ENCODE data around the gene RDH5. TPM values are rescaled to one million over a fixed set of nuclear protein-coding genes. Genes with fewer than 3 reads are reported as not detected.

RDH5 gene
- polyA plus RNA-seq, 1 donor from 2014 or later = 3.4 TPM

- H2AFZ ChIP-seq (ENCODE audit: low read depth, low read length) = no peak overlapping the region
- H3K27me3 ChIP-seq (ENCODE audit: insufficient read depth, low read depth, low read length) = no peaks in the 10 kb centered on the region
- H3K36me3 ChIP-seq (ENCODE audit: insufficient read depth, low read length) = no peaks in the 10 kb centered on the region
- no peak overlapping the region for H3K27ac ChIP-seq (ENCODE audit: low read length)
- H3K4me3 ChIP-seq (ENCODE audit: low read length) = no peak overlapping the region
- no peak overlapping the region for H3K9ac ChIP-seq (ENCODE audit: low read length)
- H3K4me2 ChIP-seq (ENCODE audit: low read length) = no peak overlapping the region
- H3K9me2 ChIP-seq (ENCODE audit: insufficient read depth, low read length) = no peaks in the 10 kb centered on the region
- H3K9me3 ChIP-seq (ENCODE audit: low read length) = no peaks in the 10 kb centered on the region
- H3F3A ChIP-seq (ENCODE audit: insufficient read depth, low read length, poor library complexity, severe bottlenecking) = no peaks in the 10 kb centered on the region
- H3K79me2 ChIP-seq (replicated peaks; ENCODE audit: insufficient read depth, low read length) = no peaks in the 10 kb centered on the region
- H4K20me1 ChIP-seq (ENCODE audit: insufficient read depth) = no peaks in the 10 kb centered on the region
- TF ChIP-seq CTCF (IDR thresholded peaks at IDR 0.05; ENCODE audit: poor library complexity, severe bottlenecking) (no peak), RAD21 (conservative IDR thresholded peaks at IDR 0.05) (no peak), POLR2AphosphoS5 (IDR thresholded peaks at IDR 0.05) (no peak), EZH2 (IDR thresholded peaks at IDR 0.05; ENCODE audit: borderline replicate concordance, insufficient read depth, low read length, poor library complexity, severe bottlenecking) (no peak), MXI1 (conservative IDR thresholded peaks at IDR 0.05; ENCODE audit: poor library complexity, severe bottlenecking) (no peak), TAF1 (IDR thresholded peaks at IDR 0.05; ENCODE audit: low read depth) (no peak), EP300 (conservative IDR thresholded peaks at IDR 0.05; ENCODE audit: poor library complexity, severe bottlenecking) (no peak), REST (IDR thresholded peaks at IDR 0.05; ENCODE audit: borderline replicate concordance) (no peak), SMC3 (conservative IDR thresholded peaks at IDR 0.05; ENCODE audit: poor library complexity) (no peak)
These were observed 38.0 kb upstream of the RDH5 start for GRCh38 chr12:55682087-55682796.

GRCh38 chr12:55683676-55684075, 36.5 kb upstream of the RDH5 start:
- H2AFZ ChIP-seq (ENCODE audit: low read depth, low read length) = no peak overlapping the region
- H3K79me2 ChIP-seq (replicated peaks; ENCODE audit: insufficient read depth, low read length) = no peaks in the 10 kb centered on the region
- no peaks in the 10 kb centered on the region for H3K27me3 ChIP-seq (ENCODE audit: insufficient read depth, low read depth, low read length)
- no peak overlapping the region for H3K27ac ChIP-seq (ENCODE audit: low read length)
- no peaks in the 10 kb centered on the region for H3K9me2 ChIP-seq (ENCODE audit: insufficient read depth, low read length)
- no peak overlapping the region for H3K4me2 ChIP-seq (ENCODE audit: low read length)
- no peak for TF ChIP-seq MXI1 (conservative IDR thresholded peaks at IDR 0.05; ENCODE audit: poor library complexity, severe bottlenecking)
- no peak for TF ChIP-seq EP300 (conservative IDR thresholded peaks at IDR 0.05; ENCODE audit: poor library complexity, severe bottlenecking)
- no peak for TF ChIP-seq EZH2 (IDR thresholded peaks at IDR 0.05; ENCODE audit: borderline replicate concordance, insufficient read depth, low read length, poor library complexity, severe bottlenecking)
- TF ChIP-seq SMC3 (conservative IDR thresholded peaks at IDR 0.05; ENCODE audit: poor library complexity) = no peak
- no peak for TF ChIP-seq CTCF (IDR thresholded peaks at IDR 0.05; ENCODE audit: poor library complexity, severe bottlenecking)
- TF ChIP-seq TAF1 (IDR thresholded peaks at IDR 0.05; ENCODE audit: low read depth) = no peak
- no peak for TF ChIP-seq RAD21 (conservative IDR thresholded peaks at IDR 0.05)
- TF ChIP-seq REST (IDR thresholded peaks at IDR 0.05; ENCODE audit: borderline replicate concordance) = no peak
- no peaks in the 10 kb centered on the region for H4K20me1 ChIP-seq (ENCODE audit: insufficient read depth)
- no peak overlapping the region for H3K4me3 ChIP-seq (ENCODE audit: low read length)
- no peaks in the 10 kb centered on the region for H3F3A ChIP-seq (ENCODE audit: insufficient read depth, low read length, poor library complexity, severe bottlenecking)
- H3K9ac ChIP-seq (ENCODE audit: low read length) = no peak overlapping the region
- H3K36me3 ChIP-seq (ENCODE audit: insufficient read depth, low read length) = no peaks in the 10 kb centered on the region
- H3K9me3 ChIP-seq (ENCODE audit: low read length) = no peaks in the 10 kb centered on the region

Measured in neural cell (in vitro differentiated cells).